Measurements from ENCODE around the gene PUM1. TPM values are rescaled to one million over a fixed set of nuclear protein-coding genes. Genes with fewer than 3 reads are reported as not detected.

The PUM1 gene
- total RNA-seq, 1 experiment from 2014 or later = 64.4 TPM

DNA sequence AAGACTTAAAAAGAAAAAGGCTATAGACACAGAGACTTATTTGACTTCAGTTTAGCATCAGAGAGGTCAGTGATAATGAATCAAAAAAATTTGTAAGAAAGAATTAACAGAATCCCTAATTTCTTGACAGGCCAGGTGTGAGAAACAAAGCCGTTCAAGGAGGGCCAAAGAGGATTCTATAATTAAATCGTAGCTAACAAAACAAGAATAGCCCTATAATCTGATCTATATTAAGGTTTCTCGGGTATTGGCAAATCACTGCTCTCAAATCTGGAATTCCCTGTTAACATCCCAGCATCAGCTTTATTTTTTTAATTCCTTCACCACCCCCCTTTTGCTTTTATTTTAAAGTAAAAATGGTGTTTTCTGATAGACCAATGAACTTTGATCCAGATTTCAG is 60.3 kb downstream of the PUM1 start:
- DNase-seq (ENCODE audit: low spot score) = no peak
- in situ Hi-C loops (cut with HindIII; ENCODE audit: low sequenced_read_pairs) = loop anchor here (25.0 kb wide), 1 partner anchor 157 kb away; no protein-coding TSS in a partner anchor

DNA sequence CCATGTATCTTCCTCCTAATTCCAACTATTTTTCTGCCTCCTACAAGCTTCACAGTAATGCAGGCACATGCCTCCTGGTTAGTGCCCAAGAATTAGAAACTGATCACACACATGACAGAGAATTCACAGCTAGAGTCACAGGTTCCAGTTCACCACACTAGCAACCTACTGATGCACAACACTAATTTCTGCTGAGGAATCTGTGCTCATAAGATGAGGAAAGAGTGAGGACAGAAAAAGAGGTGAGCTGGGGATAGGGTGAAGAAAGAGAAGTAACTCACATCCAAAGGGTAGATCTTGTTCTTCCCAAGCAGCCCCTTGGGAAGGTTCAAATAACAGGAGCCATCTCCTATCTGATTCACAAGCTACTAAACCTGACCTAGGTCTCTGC is 61.3 kb downstream of the PUM1 start:
- in situ Hi-C loops (cut with HindIII; ENCODE audit: low sequenced_read_pairs) = loop anchor here (25.0 kb wide), 1 partner anchor 158 kb away; no protein-coding TSS in a partner anchor
- no peak for DNase-seq (ENCODE audit: low spot score)

DNA sequence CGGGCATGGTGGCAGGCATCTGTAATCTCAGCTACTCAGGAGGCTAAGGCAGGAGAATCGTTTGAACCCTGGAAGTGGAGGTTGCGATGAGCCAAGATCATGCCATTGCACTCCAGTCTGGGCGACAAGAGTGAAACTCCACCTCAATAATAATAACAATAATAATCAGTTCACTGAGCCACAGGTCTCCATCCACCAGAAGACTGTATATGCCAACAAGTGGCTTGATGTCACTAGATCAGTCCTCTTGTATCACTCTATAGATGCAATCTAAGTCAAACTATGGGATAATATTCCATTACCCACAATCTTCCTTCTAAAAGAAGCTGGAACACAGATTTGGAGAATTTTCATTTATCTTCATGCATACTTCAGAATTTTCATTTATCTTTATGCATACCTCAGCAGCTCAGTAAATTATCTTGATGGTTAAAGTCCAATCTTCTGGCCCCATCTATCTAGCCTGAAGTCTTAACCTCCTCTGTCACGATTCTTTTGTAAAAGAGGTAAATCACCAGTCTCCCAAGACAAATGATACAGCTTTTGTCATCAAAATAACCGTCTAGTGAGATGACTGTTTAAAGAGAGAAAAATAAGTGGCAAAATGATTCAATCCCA is 61.8 kb downstream of the PUM1 start:
- DNase-seq (ENCODE audit: low spot score) = no peak
- in situ Hi-C loops (cut with HindIII; ENCODE audit: low sequenced_read_pairs) = loop anchor here (25.0 kb wide), 1 partner anchor 159 kb away; no protein-coding TSS in a partner anchor

DNA sequence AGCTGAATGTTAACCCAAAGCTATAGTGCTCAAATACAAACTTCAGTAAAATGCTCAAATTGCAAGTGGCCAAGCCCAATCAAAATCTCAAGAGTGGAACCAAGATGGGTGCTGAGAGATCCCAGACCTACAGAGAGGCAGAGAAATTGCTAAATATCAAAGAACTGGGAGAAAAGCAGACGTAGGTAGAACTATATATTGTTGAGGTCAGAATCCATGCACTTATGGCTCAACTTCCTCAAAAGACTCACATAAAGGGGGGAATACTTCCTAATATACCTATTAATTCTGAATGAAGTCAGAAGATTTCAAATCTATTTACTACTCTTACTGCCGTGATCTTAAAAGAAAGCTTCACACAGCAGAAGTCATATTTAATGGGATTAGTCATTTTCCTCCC is 65.2 kb downstream of the PUM1 start:
- in situ Hi-C loops (cut with HindIII; ENCODE audit: low sequenced_read_pairs) = loop anchor here (25.0 kb wide), 1 partner anchor 162 kb away; no protein-coding TSS in a partner anchor
- no peak for DNase-seq (ENCODE audit: low spot score)

DNA sequence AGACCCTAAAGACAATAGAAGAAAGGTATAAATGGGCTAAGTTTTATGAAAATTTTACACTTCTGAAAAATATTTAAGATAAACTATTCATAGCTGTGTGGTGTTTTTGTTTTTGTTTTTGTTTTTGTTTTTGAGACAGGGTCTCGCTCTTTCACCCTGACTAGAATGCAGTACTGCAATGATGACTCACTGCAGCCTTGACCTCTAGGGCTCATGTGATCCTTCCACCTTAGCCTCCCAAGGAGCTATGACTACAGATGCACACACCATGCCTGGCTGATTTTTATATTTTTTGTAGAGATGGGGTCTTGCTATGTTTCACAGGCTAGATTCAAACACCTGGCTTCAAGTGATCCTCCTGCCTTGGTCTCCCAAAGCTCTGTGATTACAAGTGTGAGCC is 66.6 kb downstream of the PUM1 start:
- DNase-seq (ENCODE audit: low spot score) = no peak

DNA sequence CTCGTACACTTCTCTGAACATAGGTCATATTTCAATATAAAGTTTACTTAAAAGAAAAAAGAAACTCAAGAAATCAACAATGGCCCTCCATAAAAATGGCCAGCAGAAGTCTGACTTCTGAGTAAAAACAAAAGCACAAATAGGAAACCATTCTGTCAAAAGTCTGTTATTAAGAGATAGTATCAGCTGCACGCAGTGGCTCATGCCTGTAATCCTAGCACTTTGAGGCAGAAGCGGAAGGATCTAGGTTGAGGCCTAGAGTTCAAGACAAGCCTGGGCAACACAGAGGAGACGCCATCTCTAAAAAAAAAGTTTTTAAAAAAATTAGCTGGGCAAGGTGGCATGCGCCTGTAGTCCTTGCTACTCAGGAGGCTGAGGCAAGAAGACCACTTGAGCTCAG is 67.3 kb downstream of the PUM1 start:
- no peak for DNase-seq (ENCODE audit: low spot score)
- in situ Hi-C loops (cut with HindIII; ENCODE audit: low sequenced_read_pairs) = no loop called here

More for the DNA sequence above, 66.6 kb downstream of the PUM1 start:
- in situ Hi-C loops (cut with HindIII; ENCODE audit: low sequenced_read_pairs) = no loop called here

DNA sequence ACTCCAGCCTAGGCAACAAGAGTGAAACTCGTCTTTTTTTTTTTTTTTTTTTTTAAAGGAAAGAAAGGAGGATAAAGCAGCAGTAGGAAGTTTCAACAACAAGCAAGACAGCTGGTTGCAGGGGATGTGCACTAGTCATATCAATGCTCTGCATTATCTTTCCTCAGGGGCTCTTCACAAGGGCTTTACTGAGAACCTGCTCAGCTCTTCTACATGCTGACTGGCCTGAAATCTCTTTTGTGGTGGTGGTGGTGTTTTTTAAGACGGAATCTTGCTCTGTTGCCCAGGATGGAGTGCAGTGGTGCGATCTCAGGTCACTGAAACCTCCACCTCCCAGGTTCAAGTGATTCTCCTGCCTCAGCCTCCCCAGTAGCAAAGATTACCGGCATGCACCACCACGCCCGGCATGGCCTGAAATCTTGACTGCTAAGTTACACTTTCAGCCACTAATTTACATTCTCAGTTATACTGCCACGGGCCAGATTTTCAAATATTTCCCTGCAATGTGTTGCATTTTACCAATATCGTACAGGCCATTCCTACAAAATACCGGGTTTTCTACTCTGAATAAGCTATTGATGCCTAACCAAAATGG is 68.0 kb downstream of the PUM1 start:
- in situ Hi-C loops (cut with HindIII; ENCODE audit: low sequenced_read_pairs) = no loop called here

DNA sequence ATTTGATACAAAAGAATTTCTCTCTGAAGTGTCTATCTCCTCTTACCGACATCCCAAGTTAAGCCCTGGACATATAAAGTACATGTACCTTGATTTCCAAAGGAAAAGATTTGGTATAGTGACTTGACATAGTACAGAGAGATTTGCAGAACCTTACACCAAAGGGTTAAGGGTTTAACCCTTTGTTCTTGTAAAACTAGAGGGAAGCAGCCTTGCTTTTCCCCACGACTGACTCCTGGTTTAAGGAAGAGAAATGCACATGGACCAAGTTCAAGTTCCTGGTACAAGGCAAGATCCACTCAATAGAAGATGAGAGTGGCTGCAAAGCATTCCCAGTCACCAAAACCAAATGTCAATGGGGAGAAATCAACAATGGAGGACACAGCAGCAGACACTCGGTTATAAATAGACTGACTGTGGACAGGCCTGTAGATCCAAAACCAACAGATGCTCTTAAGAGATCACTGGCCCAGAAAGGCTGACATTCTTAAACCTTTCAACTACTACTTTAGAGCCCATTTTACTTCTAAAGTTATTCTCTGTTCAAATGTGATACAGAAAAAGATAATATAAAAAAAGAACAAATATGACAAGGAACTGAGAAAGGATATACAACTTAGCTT is 69.4 kb downstream of the PUM1 start:
- peak; percentile 50 for DNase-seq (ENCODE audit: low spot score)
- in situ Hi-C loops (cut with HindIII; ENCODE audit: low sequenced_read_pairs) = no loop called here

More for the DNA sequence above, 68.0 kb downstream of the PUM1 start:
- no peak for DNase-seq (ENCODE audit: low spot score)

DNA sequence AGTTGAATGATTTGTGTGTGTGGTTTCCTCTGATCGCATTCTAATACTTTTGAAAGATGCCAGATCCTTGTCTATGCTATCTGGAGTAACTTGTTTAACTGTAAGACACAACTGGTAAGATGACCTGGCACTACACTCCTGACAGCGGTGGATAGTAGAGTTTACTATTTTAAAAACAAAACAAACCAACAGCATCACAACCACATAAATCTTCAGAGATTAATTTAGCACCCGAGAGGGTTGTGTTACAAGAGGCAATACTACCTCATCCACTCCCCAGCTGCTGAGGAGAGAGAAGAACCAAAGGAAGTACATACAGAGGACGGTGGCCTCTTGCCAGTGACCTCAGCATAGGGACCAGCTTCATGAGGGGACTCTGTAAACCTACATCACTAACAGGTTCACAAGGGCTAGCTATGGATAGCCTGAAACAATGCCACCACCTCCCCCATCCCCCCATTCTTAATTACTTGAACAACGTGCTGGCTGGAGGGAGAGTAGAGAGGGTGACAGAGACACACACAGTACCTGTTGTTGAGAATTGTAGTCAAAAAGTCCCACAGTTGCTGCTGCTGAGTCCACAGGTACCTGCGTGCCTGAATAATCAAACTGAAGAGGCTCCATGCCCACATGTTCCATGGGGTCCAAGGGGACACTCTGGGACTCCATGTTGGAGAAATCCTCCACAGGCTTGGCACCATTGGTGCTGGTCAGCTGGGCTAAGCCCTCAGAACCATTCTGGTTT is 73.5 kb downstream of the PUM1 start:
- no peak for DNase-seq (ENCODE audit: low spot score)
- in situ Hi-C loops (cut with HindIII; ENCODE audit: low sequenced_read_pairs) = no loop called here

DNA sequence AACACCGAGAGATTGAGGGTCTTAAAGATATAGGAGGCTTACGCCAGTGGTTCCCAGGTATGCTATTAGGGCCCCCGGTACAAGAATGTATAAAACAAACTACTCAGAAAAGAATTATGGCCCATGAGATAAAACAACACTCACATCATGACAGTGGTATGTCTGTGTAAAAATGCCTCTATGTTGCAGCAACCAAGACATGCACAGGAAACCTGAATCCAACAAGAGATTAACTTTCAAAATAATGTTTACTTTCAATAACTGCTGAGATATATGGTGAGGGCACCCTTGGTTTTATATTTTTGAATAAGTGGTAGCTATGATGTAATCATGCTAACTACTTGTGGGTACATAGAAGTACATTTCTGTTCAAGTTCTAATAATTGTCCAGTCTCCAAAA is 74.9 kb downstream of the PUM1 start:
- in situ Hi-C loops (cut with HindIII; ENCODE audit: low sequenced_read_pairs) = no loop called here
- DNase-seq (ENCODE audit: low spot score) = no peak

DNA sequence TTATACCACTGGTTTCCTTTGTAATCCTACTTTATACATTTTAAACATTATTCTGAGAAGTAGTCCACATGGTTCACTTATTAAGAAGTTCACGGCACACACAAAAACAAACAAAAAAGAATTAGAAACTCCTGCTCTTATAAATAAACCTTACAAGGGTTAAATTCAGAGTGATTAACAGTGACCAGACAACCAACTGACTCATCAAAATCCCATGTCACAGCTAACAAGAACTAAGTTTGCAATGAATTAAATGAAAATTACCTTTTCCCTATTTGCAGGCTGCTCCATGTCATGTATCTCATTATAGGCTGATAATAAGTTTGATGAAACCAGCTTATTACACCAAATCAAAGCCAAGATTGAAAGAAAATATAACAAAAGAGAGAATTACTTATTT is 77.5 kb downstream of the PUM1 start:
- no peak for DNase-seq (ENCODE audit: low spot score)
- in situ Hi-C loops (cut with HindIII; ENCODE audit: low sequenced_read_pairs) = no loop called here

DNA sequence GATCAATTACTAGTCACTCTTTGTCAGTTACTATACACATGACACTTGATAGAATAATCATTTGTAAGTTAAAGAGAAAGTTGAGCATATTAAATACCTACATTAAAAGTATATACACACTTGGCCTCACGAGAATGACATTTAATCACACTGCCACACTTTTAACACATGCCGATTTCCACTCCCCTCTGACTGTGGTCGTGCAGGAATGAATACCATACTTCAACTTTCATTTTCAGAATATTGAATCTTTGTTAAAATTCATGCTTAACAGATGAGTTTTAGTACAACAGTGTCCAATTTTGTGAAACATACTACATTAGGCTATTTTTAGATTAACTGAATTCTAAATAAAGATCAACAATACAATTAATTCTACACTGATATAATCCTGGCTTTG is 78.8 kb downstream of the PUM1 start:
- DNase-seq (ENCODE audit: low spot score) = no peak
- in situ Hi-C loops (cut with HindIII; ENCODE audit: low sequenced_read_pairs) = no loop called here

DNA sequence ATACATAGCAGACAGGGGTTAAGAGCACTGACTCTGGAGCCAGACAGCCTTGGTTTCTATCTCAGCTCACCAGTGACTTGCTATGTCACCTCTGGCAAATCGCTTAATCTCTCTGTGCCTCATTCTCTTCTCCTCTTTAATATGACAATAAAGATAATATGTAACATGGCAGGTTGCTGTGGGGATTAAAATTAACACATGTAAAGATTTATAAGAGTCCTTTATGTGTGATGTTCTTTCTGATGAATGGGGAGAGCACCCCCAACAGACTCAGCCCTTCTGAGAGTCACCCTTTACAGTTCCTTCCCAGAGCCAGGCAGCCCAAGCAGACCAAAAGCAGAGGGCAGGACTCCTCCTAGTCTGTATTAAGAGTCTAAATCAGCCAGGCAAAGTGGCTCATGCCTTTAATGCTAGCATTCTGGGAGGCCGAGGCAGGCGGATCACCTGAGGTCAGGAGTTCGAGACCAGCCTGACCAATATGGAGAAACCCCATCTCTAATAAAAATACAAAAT is 80.5 kb downstream of the PUM1 start:
- in situ Hi-C loops (cut with HindIII; ENCODE audit: low sequenced_read_pairs) = no loop called here
- no peak for DNase-seq (ENCODE audit: low spot score)

DNA sequence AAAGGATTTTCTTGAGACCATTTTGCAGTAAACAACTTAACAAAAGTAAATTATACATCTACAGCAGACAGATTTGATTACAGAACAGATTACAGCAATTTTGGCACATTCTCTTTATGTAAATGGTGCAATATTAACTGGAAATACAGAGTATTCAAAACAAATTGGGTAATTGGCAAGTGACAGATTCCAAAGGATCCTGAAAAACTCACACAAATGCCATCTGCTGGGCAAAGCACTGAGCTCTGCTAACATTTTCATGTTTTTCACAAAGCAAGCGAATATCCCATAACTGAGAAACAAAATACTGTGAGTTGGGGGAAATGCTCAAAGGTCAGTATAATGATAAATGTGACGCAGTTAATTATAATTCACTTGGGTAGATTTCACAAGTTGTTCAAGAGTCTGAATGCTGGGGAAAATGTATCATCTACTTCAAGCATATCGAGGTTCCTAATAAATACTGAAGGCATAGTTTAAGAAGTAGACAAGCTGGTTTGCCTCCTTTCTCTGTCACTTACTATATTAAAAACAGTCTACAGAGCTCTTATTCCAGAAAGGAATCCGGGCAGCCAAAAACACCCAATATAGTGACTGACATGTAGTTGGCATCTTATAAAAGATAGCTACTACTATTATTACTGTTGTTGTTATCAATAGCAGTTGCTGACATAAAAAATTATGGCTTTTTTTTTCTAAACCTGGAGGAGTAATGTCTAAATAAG is 81.2 kb downstream of the PUM1 start:
- in situ Hi-C loops (cut with HindIII; ENCODE audit: low sequenced_read_pairs) = no loop called here
- no peak for DNase-seq (ENCODE audit: low spot score)

DNA sequence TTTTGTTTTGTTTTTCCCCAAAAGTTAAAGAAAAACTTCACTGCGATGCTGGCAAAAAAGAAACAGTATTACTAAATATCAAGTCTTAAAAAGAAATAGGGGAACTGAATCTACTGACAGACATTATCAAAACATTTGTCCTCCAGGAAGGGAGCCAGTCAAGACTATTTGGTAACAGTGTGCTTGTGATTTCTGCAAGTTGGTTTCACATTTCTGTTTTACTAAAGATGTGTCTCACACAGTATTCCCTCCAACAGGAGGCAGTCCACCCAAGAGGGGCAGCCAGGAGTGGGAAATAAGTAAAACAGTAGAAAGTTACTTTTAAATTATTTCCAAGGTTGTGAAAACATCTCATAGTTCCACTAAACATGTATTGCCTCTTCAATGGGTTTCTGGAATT is 82.6 kb downstream of the PUM1 start:
- DNase-seq (ENCODE audit: low spot score) = no peak
- in situ Hi-C loops (cut with HindIII; ENCODE audit: low sequenced_read_pairs) = no loop called here

DNA sequence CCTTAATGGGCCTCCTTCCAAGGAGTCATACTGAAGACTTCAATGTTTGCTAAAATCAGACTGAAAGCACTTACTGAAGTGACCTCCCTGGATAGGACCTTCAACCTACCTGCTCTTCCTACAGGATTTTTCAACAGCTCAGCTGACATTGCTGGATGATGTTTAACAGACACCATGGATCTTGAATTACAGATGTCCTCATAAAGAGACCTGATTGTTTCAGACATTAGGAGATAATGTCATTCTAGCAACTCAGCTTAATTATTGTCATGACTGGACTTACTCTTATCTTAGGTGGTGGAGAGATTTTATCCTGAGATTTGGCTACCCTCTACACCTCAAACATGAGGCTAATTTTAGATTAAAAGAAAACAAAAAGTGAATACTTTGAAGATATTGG is 83.1 kb downstream of the PUM1 start:
- DNase-seq (ENCODE audit: low spot score) = no peak
- in situ Hi-C loops (cut with HindIII; ENCODE audit: low sequenced_read_pairs) = no loop called here

DNA sequence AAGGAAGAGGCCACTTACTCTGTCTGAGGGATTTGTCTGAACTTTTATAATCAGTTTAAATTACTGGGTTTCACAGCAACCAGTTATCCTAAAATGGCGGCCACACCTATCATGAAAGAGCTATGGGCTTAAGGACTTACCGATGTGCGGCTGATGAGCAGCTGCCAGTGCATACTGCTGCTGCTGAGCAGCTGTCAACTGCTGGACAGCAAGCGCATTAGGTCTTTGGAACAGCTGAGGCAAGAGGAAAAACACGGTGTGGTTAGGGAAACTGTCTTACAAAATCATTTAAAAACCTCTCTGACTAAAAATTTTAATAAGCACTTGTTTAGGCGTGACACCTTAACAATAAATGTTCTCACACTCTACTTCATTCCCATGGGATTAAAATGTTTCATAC is 84.3 kb downstream of the PUM1 start:
- in situ Hi-C loops (cut with HindIII; ENCODE audit: low sequenced_read_pairs) = no loop called here
- no peak for DNase-seq (ENCODE audit: low spot score)

DNA sequence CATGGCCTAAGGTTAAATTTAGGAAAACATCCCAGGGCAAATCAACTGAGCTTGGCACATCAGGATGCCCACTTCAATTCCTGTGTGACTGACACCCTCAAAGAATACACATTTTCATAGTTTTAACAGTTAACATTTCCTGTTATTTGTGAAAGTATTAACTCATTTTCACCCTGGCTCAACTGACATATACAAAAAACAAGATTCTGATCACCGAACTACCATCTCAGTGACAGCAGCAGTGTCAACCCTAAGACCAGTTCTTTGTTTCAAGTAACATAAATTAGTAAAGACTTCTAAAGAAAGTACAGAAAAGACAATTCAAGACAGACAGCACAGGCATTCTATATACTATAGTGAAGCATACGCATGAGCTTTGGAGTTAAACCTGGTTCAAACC is 88.0 kb downstream of the PUM1 start:
- no peak for DNase-seq (ENCODE audit: low spot score)
- in situ Hi-C loops (cut with HindIII; ENCODE audit: low sequenced_read_pairs) = no loop called here

DNA sequence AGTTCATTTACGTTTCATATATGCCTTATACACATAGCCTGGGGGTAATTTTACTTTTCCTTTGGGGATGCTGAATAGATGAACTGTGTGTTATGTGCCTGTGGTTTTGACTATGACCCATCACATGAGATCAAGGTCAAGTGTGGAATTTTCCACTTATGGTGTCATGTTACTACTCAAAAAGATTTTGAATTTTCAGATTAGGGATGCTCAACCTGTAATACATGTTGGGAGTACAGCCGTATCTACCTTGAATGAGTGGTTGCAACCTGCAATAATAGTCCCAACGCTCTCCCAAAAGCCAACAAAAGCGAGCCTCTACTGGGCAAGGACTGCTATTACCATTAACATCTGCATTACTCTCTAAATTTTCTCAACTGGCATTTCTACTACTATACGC is 88.4 kb downstream of the PUM1 start:
- in situ Hi-C loops (cut with HindIII; ENCODE audit: low sequenced_read_pairs) = no loop called here
- no peak for DNase-seq (ENCODE audit: low spot score)

Data from G401 (cell line).